Measurements from ENCODE around the gene BRD1. TPM values are rescaled to one million over a fixed set of nuclear protein-coding genes. Genes with fewer than 3 reads are reported as not detected.

The BRD1 gene
- total RNA-seq, 1 donor from 2014 or later, result 35.1 TPM

- H3K9me3 ChIP-seq, result peaks cover 9% of the 10 kb centered on the region
- H3K36me3 ChIP-seq, result peaks cover 0 to 13% of the 10 kb centered on the region in 2 donors
- no peak for TF ChIP-seq POLR2AphosphoS5 (IDR thresholded peaks at IDR 0.05; ENCODE audit: insufficient read depth in 1 of 2, low read depth in 1 of 2)
- TF ChIP-seq POLR2A (IDR thresholded peaks at IDR 0.05), result no peak
- no peaks in the 10 kb centered on the region for H3K27me3 ChIP-seq
- intact Hi-C loops (cut with DNase I), result no loop called here
- no peak for DNase-seq (ENCODE audit: extremely low spot score in 2 of 2)
- no peaks in the 10 kb centered on the region for H3K4me1 ChIP-seq
- no peak overlapping the region for H3K27ac ChIP-seq
- no peak overlapping the region for H3K4me3 ChIP-seq
Observed at GRCh38 chr22:49869845-49870712, 42.4 kb upstream of the BRD1 start.

- intact Hi-C loops (cut with DNase I), result no loop called here
- H3K36me3 ChIP-seq, result peaks cover 0 to 13% of the 10 kb centered on the region in 2 donors
- H3K27ac ChIP-seq, result no peak overlapping the region
- no peaks in the 10 kb centered on the region for H3K27me3 ChIP-seq
- DNase-seq (ENCODE audit: extremely low spot score in 2 of 2), result no peak
- H3K9me3 ChIP-seq, result peaks cover 9% of the 10 kb centered on the region
- H3K4me1 ChIP-seq, result no peaks in the 10 kb centered on the region
- no peak overlapping the region for H3K4me3 ChIP-seq
- TF ChIP-seq POLR2A (IDR thresholded peaks at IDR 0.05) (no peak), CTCF (IDR thresholded peaks at IDR 0.05) (no peak), POLR2AphosphoS5 (IDR thresholded peaks at IDR 0.05; ENCODE audit: insufficient read depth in 1 of 2, low read depth in 1 of 2) (no peak)
Observed at GRCh38 chr22:49869086-49869830, 41.6 kb upstream of the BRD1 start.

GRCh38 chr22:49867303-49868265 lies 39.9 kb upstream of the BRD1 start:
- Histone ChIP-seq H3K36me3 (peaks cover 0 to 13% of the 10 kb centered on the region in 2 donors), H3K27me3 (no peaks in the 10 kb centered on the region), H3K4me1 (no peaks in the 10 kb centered on the region), H3K9me3 (peaks cover 9% of the 10 kb centered on the region), H3K27ac (no peak overlapping the region), H3K4me3 (no peak overlapping the region)
- TF ChIP-seq POLR2AphosphoS5 (IDR thresholded peaks at IDR 0.05; ENCODE audit: insufficient read depth in 1 of 2, low read depth in 1 of 2), result peak in 1 of 2 donors; percentile 30
- TF ChIP-seq CTCF (IDR thresholded peaks at IDR 0.05), result no peak
- intact Hi-C loops (cut with DNase I), result no loop called here
- DNase-seq (ENCODE audit: extremely low spot score in 2 of 2), result no peak

- Histone ChIP-seq H3K36me3 (peaks cover 0 to 13% of the 10 kb centered on the region in 2 donors), H3K27me3 (no peaks in the 10 kb centered on the region), H3K4me3 (no peak overlapping the region), H3K4me1 (no peaks in the 10 kb centered on the region), H3K27ac (no peak overlapping the region), H3K9me3 (peaks cover 9% of the 10 kb centered on the region)
- intact Hi-C loops (cut with DNase I), result no loop called here
- DNase-seq (ENCODE audit: extremely low spot score in 2 of 2), result no peak
- TF ChIP-seq POLR2AphosphoS5 (IDR thresholded peaks at IDR 0.05; ENCODE audit: insufficient read depth in 1 of 2, low read depth in 1 of 2) (no peak), CTCF (IDR thresholded peaks at IDR 0.05) (no peak), POLR2A (IDR thresholded peaks at IDR 0.05) (no peak)
Observed at GRCh38 chr22:49866646-49867045, 39.0 kb upstream of the BRD1 start.

GRCh38 chr22:49866134-49866533 lies 38.5 kb upstream of the BRD1 start:
- intact Hi-C loops (cut with DNase I), result no loop called here
- DNase-seq (ENCODE audit: extremely low spot score in 2 of 2), result no peak
- Histone ChIP-seq H3K9me3 (peaks cover 9% of the 10 kb centered on the region), H3K4me3 (no peak overlapping the region), H3K4me1 (no peaks in the 10 kb centered on the region), H3K36me3 (peaks cover 0 to 13% of the 10 kb centered on the region in 2 donors), H3K27me3 (no peaks in the 10 kb centered on the region), H3K27ac (no peak overlapping the region)
- TF ChIP-seq POLR2A (IDR thresholded peaks at IDR 0.05) (no peak), POLR2AphosphoS5 (IDR thresholded peaks at IDR 0.05; ENCODE audit: insufficient read depth in 1 of 2, low read depth in 1 of 2) (no peak), CTCF (IDR thresholded peaks at IDR 0.05) (no peak)
